ENCODE measurements around the gene ZFP57.

ZFP57 gene

DNA sequence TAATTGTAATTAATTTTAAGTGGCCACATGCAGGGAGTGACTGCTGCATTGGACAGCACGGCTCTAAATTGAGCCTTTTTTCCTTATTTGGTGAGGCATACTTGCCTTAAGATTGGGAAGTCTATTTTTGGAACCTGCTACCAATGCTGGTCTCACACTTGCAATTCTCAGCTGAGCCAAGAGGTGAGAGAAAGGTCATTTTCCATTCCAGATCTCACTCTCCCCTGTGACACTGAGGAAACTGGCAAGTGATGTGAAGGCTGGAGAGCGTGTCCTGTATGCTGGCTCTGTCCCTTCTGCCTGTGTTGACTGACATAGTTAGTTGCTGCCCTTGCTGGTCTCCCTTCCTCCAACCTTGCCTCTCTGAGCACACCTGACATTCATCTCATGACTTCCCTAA is 24.8 kb downstream of the ZFP57 start:
- DNase-seq (ENCODE audit: insufficient read length, low spot score), result no peak
- no peak for FAIRE-seq

GRCh38 chr6:29655658-29656057 is 25.3 kb downstream of the ZFP57 start:
- DNase-seq (ENCODE audit: insufficient read length, low spot score), result no peak
- FAIRE-seq, result no peak

DNA sequence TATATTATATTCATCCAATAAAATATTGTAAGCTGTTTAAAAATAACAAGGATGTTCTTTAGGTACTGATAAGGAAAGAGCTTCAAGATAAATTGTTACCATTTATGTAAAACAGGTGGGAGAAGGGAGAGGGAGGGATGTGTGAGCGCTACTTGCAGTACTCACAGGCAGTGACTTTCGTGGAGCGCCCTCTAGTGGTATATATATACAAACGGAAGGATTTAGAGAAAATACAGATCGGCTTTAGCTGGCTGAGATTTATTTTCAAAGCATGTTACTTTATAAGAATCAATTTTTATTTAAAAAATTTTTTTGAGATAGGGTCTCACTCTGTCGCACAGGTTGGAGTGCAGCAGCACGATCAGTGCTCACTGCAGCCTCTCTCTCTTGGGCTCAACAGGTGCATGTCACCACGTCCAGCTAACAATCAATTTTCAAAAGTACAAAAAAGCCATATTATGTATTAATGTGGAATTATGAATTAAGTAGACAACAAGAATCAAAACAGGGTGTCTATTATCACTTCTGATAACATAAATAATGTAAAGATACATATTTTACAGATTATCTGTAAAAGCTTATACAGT is 27.4 kb downstream of the ZFP57 start:
- peak; percentile 62 for DNase-seq (ENCODE audit: insufficient read length, low spot score)
- FAIRE-seq, result no peak

DNA sequence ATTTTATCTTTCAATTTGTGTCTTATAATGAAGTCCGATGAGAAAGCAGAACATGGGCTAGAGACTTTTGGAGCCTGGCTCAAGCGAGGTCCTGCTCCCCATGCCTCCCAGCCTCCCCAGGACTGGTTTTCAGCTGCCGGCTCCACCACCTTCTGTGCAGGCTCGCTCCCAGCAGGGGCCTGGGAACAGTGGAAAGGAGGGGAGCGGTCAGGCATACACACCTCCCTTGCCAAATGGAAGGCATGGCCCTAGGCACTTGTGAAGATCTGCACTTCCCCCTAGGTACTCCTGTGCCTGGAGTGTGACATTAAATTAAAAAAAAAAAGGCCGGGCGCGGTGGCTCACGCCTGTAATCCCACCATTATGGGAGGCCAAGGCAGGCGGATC is 28.8 kb downstream of the ZFP57 start:
- FAIRE-seq (no peak), DNase-seq (ENCODE audit: insufficient read length, low spot score) (no peak)

DNA sequence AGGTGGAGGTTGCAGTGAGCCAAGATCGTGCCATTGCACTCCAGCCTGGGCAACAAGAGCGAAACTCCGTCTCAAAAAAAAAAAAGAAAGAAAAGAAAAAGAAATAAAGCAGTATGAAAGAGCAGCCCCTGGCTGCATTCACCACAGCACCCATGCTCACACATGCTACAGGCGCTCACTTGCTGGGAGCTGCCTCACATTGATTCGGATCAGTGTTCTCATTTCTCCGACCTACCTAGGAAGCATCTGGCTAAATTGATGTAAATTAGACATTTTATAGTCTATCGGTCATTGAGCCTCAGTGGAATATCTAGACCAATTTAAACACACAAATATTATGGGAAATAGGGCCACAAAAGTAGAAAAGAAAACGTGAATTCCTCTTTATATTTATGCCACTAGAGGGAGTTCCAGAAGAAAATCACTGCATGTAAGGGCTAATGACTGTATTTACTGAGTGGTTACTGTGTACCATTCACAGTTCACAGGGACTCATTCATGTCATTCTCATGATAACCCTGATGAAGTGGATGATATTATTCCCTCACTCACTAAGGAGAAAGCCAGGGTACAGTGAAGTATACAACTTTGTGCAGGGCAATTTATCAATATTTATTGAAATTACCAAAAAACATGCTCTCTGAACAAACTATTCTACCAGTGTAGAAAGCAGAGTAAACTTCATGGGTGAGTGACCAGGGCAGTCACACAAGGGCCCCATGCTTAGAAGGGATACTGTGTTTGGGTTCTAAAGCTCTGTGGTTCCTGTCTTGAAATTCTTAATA is 29.3 kb downstream of the ZFP57 start:
- no peak for FAIRE-seq
- peak; percentile 56 for DNase-seq (ENCODE audit: insufficient read length, low spot score)

DNA sequence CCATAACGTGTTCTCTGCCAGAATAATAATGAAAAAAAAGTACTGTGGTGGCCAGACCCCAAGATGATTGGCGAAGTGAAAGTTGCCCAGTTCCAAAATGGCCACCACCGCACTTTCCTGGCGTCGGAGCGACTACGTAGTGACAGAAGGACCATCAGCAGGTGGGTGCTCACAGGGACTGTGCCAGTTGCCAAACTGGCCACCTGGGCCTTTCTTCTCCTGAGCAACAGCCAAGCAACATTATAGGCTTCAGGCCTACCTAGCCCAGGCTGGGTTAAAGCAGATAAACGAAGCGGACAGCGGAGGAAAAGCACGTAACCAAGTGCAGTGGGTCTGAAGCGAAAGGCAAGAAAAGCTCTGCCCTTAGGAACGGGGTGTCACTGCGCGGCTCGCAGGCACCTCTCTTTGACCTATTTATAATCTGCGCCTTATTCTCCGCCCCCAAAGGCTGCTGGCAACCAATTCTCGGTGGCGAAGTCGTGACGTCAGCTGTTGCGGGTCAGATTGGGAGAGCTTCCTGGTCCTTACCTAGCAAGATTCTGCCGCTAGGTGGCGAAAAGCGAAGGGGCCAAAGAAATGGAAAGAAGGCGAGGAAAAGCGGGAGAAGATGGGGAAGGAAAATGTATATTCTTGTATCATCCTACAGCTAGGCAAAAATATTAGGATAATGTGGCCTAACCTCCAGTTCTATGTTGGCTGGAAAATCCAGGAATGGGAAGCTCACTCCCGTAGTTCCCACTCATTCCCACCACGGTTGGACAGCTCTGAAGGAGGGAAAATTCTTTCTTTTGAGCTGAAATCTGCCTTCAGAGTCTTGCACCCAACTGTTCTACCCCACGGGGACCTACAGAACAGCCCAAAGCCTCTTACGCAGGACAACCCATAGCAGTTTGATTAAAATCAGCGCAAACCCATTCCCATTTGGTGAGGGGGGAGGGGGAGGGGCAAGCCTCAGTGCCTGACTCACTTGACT is 31.0 kb downstream of the ZFP57 start:
- peak; percentile 97 for DNase-seq (ENCODE audit: insufficient read length, low spot score)
- FAIRE-seq, result peak; percentile 93

GRCh38 chr6:29647927-29648642 is 32.9 kb downstream of the ZFP57 start:
- DNase-seq (ENCODE audit: insufficient read length, low spot score) (no peak), FAIRE-seq (no peak)

DNA sequence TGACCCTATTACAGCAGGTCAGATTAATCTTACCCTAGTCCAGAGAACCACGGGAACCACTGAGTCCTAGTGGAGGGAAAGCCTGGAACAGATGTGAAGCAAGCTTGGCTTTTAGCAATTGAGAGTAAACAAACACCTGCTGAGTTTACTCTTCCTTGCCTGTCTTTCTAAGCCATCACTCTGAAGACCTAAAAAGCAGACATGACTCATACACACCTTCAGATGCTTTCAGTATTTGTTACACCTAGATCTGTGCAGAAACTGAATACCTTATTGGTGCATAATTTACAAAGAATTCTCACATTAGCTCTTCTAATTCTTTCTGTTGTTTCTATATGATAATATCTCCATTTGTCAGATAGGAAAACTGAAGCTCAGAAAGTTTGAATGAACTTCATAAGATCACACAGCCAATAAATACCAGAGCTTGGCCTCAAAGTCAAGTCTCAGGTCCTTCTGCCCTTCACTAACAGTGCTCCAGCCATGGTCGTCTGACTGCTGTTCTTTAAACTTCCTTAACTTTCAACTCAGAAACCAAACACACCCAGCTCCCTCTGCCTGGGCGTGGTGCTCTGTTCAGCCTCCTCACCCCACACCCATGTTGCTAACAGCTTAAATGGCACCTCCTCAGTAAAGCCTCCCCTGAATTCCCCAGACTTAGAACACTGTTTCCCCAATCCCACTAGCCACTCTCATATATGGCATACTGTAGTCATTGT is 39.4 kb downstream of the ZFP57 start:
- DNase-seq (ENCODE audit: insufficient read length, low spot score) (no peak), FAIRE-seq (no peak)

- DNase-seq (ENCODE audit: insufficient read length, low spot score) (no peak), FAIRE-seq (no peak)
Measured at GRCh38 chr6:29637247-29637646, 43.7 kb downstream of the ZFP57 start.

GRCh38 chr6:29633534-29633905 is 47.4 kb downstream of the ZFP57 start:
- DNase-seq (ENCODE audit: insufficient read length, low spot score) (no peak), FAIRE-seq (no peak)

- peak; percentile 74 for FAIRE-seq
- DNase-seq (ENCODE audit: insufficient read length, low spot score), result peak; percentile 93
Measured at GRCh38 chr6:29632789-29633533, 48.0 kb downstream of the ZFP57 start, which contains the start of gene GABBR1. GABBR1 (minus strand) TSS chr6:29633183; CDS start chr6:29632385, 798 bp downstream.

- DNase-seq (ENCODE audit: insufficient read length, low spot score), result peak; percentile 59
- FAIRE-seq, result no peak
Measured at GRCh38 chr6:29631860-29632731, 48.9 kb downstream of the ZFP57 start.

GRCh38 chr6:29631209-29631810 is 49.6 kb downstream of the ZFP57 start:
- FAIRE-seq (no peak), DNase-seq (ENCODE audit: insufficient read length, low spot score) (no peak)

- FAIRE-seq (no peak), DNase-seq (ENCODE audit: insufficient read length, low spot score) (no peak)
Measured at GRCh38 chr6:29630315-29630714, 50.6 kb downstream of the ZFP57 start.

- no peak for FAIRE-seq
- no peak for DNase-seq (ENCODE audit: insufficient read length, low spot score)
Measured at GRCh38 chr6:29629571-29629970, 51.4 kb downstream of the ZFP57 start.

DNA sequence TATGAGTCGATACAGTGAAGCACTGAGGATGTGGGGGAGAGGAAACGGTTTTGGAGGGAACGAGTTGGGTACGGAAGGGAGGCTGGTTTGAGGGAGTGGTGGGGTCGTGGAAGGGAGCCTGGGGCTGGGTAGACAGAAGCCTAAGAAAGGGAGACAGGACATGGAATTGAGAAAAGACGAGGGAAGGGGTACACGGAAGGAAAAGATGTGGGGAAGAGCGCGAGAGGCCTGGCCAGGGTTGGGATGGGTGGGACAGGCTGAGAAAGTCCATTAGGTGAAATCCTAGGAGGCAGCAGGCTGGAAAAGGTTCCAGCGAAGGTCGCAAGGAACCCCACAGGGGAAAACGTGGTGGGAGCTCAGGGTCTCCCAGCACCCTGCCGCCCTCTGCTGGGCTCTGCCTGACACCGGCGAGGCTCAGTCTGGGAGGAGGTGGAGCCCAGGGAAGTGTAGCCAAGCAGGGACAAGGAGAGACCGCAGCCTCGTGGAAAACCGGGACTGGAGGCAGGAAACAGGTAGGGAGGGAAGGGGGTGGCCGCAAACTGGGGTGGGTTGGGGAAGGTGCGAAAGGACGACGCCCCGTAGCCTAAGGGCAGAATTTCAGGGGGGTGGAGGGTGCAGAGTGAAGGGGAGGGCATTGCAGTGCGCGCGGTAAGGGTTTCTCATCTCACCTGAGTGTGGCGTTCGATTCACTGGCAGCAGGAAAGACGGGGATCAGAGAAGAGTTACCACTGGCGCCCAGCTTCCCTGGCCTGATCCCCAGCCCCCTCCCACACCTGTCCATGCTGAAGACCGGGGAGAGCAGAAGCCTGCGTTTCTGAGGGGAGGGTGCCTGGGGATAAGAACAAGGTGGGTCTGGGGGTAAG is 52.3 kb downstream of the ZFP57 start:
- FAIRE-seq (no peak), DNase-seq (ENCODE audit: insufficient read length, low spot score) (peak; percentile 89)
